Ascending aorta (tissue), 2 donors: ENCODE measurements around the gene PLA2G2E. TPM values are rescaled to one million over a fixed set of nuclear protein-coding genes. Genes with fewer than 3 reads are reported as not detected.
A peak's percentile ranks its signal among the peaks of the same experiment; 100 is the strongest.
"Not testable (repeated sequence)": the region's sequence is repeated elsewhere in the genome, so short reads cannot be mapped to it uniquely, and the experiment has no call there.

Source experiments
- DNase-seq, 2 donors: peaks; one replicate each; pipeline ENCODE4 v3.0.0-alpha.2; 2019; ENCODE audit warnings: low spot score in 2 of 2
- H3K27ac ChIP-seq, 2 donors: fragments of 200-600 bp; sonication (generic); one replicate each; pipeline ENCODE4 v1.5.1; 2016 to 2017; ENCODE audit warnings: mild to moderate bottlenecking in 1 of 2
- H3K27me3 ChIP-seq: fragments of 200-600 bp; sonication (generic); one replicate; pipeline ENCODE4 v1.5.1; 2017
- H3K36me3 ChIP-seq, 2 donors: fragments of 200-600 bp; sonication (generic); one replicate each; pipeline ENCODE4 v1.5.1; 2016
- H3K4me1 ChIP-seq, 2 donors: fragments of 200-600 bp; sonication (generic); one replicate each; pipeline ENCODE4 v1.5.1; 2016 to 2017; ENCODE audit warnings: mild to moderate bottlenecking in 1 of 2
- H3K4me3 ChIP-seq, 2 donors: fragments of 200-600 bp; sonication (generic); one replicate each; pipeline ENCODE4 v1.5.1; 2016 to 2017; ENCODE audit warnings: mild to moderate bottlenecking in 1 of 2
- H3K9me3 ChIP-seq, 2 donors: fragments of 200-600 bp; sonication (generic); one replicate each; pipeline ENCODE4 v1.5.1; 2016
- intact Hi-C: fragments of 100-400 bp; cut with DNase I; formaldehyde crosslinking; loops from one replicate; pipeline ENCODE4 v1.15.1; 2023
- total RNA-seq: library from RNA; depleted of rRNA; stranded (reverse); fragments of >200 nt; gene quantifications from one replicate; pipeline ENCODE4 v1.1.0, GENCODE V29; 2016
- TF ChIP-seq, protein P1 (sequence below), 3 experiments: fragments of 200-600 bp in 2 of 3; fragments of 450-650 bp in 1 of 3; sonication (generic) in 2 of 3; IDR thresholded peaks; one replicate each; pipeline ENCODE4 v1.5.1; 2016 to 2019; ENCODE audit warnings: antibody characterized with exemption in 3 of 3, mild to moderate bottlenecking in 1 of 3, moderate library complexity in 1 of 3

The PLA2G2E gene
- total RNA-seq, 1 donor from 2014 or later = not detected

DNA sequence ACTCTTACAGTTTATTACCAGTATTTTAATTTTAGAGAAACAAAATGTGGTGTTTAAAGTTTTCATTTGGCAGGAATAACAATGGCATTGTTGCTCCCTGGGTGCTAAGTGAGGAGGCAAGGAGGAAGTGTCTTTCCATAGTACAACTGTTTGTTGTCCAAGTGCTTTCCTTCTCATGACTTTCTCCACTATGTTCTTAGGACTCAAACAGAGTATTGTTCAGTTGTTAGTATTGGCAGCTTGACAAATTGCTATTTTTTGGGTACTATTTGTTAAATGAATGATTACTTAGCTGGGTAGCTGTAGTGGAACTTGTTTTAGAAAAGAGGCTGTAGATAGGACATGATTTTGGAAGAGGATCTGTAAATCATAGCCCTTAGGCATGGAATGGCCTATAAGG is 33.8 kb downstream of the PLA2G2E start:
- H3K9me3 ChIP-seq = no peaks in the 10 kb centered on the region
- TF ChIP-seq, protein P1, sequence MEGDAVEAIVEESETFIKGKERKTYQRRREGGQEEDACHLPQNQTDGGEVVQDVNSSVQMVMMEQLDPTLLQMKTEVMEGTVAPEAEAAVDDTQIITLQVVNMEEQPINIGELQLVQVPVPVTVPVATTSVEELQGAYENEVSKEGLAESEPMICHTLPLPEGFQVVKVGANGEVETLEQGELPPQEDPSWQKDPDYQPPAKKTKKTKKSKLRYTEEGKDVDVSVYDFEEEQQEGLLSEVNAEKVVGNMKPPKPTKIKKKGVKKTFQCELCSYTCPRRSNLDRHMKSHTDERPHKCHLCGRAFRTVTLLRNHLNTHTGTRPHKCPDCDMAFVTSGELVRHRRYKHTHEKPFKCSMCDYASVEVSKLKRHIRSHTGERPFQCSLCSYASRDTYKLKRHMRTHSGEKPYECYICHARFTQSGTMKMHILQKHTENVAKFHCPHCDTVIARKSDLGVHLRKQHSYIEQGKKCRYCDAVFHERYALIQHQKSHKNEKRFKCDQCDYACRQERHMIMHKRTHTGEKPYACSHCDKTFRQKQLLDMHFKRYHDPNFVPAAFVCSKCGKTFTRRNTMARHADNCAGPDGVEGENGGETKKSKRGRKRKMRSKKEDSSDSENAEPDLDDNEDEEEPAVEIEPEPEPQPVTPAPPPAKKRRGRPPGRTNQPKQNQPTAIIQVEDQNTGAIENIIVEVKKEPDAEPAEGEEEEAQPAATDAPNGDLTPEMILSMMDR (IDR thresholded peaks at IDR 0.05) = no peak
- peaks cover 7 to 36% of the 10 kb centered on the region in 2 donors for H3K36me3 ChIP-seq
- no peak for DNase-seq
- intact Hi-C loops = no loop called here
- H3K27me3 ChIP-seq = no peaks in the 10 kb centered on the region
- H3K4me3 ChIP-seq = no peak overlapping the region
- H3K27ac ChIP-seq = no peak overlapping the region
- H3K4me1 ChIP-seq = no peaks in the 10 kb centered on the region

DNA sequence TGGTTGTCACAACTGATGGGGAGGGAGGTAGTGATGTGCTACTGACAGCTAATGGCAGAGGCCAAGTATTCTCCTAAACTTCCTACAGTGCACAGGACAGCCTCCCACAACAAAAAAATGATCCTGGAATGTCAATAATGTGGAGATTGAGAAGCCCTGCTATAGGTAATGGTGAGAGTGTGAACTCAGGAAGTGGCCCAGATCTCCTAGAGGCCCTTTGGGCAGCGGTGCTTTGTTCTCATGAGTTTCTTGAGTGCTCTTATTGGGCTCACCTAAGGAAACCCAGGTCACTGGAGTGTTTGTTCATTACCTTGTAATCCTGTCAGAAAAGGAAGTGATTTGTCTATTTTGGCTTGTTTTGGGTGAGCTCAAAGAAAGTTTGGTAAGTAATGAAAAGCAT is 35.3 kb downstream of the PLA2G2E start:
- intact Hi-C loops = no loop called here
- TF ChIP-seq, protein P1 (IDR thresholded peaks at IDR 0.05) = no peak
- Histone ChIP-seq H3K4me1 (peaks cover 1 to 10% of the 10 kb centered on the region in 2 donors), H3K9me3 (no peaks in the 10 kb centered on the region), H3K27ac (no peak overlapping the region), H3K36me3 (peaks cover 7 to 21% of the 10 kb centered on the region in 2 donors), H3K27me3 (no peaks in the 10 kb centered on the region), H3K4me3 (no peak overlapping the region)
- DNase-seq = no peak

DNA sequence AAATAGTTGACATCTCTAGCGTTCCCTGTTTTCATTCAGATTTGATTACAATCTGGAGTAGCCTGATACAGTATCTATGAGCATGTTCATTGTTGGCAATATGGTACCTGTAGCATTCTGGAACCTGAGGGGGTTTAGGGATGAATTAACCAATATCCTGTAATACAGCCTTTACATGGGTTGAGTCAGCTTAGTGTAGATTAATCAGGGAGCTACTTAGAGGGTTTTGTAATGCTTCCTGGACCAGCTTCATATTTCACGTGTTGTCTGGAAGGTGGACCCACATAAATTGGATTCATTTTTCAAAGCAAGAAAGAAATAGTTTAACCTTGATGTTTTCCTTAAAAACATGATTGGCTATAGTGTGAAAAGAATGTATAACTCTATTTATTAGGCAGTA is 37.6 kb downstream of the PLA2G2E start:
- H3K4me1 ChIP-seq = peaks cover 6 to 16% of the 10 kb centered on the region in 2 donors
- no peak overlapping the region for H3K27ac ChIP-seq
- DNase-seq = no peak
- H3K27me3 ChIP-seq = no peaks in the 10 kb centered on the region
- intact Hi-C loops = no loop called here
- H3K36me3 ChIP-seq = no peaks in the 10 kb centered on the region
- no peaks in the 10 kb centered on the region for H3K9me3 ChIP-seq
- TF ChIP-seq, protein P1 (IDR thresholded peaks at IDR 0.05) = no peak
- H3K4me3 ChIP-seq = no peak overlapping the region

DNA sequence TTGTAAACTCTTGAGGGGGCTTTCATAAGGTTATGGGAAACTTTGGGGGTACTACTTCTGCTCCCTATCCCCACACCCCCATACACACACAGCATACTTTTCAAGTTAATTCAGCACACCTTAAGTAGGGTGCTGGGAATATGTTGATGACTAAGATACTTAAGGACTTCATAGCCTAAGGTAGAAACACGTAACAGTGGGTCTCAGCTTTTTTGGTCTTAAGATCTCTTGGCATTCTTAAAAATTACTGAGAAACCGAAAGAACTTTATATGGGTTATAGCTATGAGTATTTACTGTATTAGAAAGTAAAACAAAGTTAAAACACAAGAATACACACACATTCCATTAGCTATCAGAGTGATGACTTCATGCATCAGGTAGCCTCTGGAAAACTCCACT is 39.1 kb downstream of the PLA2G2E start:
- intact Hi-C loops = no loop called here
- no peak for DNase-seq
- no peaks in the 10 kb centered on the region for H3K27me3 ChIP-seq
- TF ChIP-seq, protein P1 (IDR thresholded peaks at IDR 0.05) = no peak
- peak overlapping the region in 1 of 2 donors; percentile 98 for H3K4me3 ChIP-seq
- no peaks in the 10 kb centered on the region for H3K36me3 ChIP-seq
- no peaks in the 10 kb centered on the region for H3K9me3 ChIP-seq
- peaks cover 6 to 16% of the 10 kb centered on the region in 2 donors for H3K4me1 ChIP-seq
- no peak overlapping the region for H3K27ac ChIP-seq

DNA sequence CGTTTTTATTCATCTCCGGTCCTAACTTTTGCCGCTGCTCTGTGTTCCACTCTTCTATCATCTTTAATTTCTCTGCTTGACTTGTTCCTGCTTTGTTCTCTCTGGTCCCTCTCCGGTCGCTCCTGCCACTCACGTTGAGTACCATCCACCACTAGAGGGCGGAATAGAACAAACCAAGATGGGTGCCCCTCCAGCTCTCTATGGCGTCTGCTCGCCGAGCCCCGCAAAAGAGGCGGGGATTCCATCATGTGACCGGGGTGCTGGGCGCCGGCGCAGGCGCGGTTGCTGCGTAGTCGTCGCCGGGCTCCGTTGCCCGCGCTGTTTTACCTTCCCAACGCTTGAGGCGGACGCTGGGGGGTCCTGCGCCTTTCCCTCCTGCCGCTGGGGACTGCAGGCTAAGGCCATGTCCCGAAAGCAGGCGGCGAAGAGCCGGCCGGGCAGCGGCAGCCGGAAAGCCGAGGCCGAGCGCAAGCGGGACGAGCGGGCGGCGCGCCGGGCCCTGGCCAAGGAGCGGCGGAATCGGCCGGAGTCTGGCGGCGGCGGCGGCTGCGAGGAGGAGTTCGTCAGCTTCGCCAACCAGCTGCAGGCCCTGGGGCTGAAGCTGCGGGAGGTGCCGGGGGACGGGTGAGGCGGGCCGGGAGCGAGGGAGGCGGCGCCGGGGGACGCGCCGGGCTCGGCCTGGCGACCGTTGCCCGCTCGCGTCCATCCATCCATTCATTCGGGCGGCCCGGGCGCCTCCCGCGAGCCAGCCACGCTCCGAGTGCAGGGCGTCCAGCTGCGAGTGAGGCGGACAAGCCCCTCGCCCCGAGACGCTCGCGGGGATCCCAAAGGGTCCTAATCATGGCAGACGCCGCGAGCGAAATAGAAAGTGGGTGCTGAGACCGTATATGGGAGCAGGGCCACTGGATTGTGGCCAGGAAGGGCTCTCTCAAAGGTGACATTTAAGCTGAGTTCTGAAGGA is 41.0 kb downstream of the PLA2G2E start, which contains the start of gene OTUD3:
OTUD3 (plus strand) TSS at position 285 of the 961 bp plus-strand sequence; CDS start at position 404, 119 bp downstream.
- intact Hi-C loops = loop anchor here (2.0 kb wide), 1 partner anchor 168 kb away; no protein-coding TSS in a partner anchor
- no peaks in the 10 kb centered on the region for H3K27me3 ChIP-seq

DNA sequence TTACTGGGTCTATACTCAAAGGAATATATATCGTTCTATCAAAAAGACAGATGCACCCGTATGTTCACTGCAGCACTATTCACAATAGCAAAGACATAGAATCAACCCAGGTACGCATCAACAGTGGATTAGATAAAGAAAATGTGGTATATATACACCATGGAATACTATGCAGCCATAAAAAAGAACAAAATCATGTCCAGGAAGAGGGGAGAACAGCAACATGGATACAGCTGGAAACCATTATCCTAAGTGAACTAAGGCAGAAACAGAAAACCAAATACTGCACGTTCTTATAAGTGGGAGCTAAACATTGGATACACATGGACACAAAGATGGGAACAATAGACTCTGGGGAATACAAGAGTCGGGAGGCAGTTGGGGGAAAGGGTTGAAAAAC is 42.6 kb downstream of the PLA2G2E start:
- H3K9me3 ChIP-seq, H3K27ac ChIP-seq, H3K36me3 ChIP-seq, H3K4me3 ChIP-seq, DNase-seq, H3K27me3 ChIP-seq, intact Hi-C loops: not testable (repeated sequence)
- H3K4me1 ChIP-seq = peaks cover 6 to 16% of the 10 kb centered on the region in 2 donors

More for the DNA sequence above, 41.0 kb downstream of the PLA2G2E start, which contains the start of gene OTUD3:
- Histone ChIP-seq H3K9me3 (no peaks in the 10 kb centered on the region), H3K4me3 (peak within 1 kb of the TSS; percentile 71 to 98), H3K4me1 (peaks cover 6 to 16% of the 10 kb centered on the region in 2 donors), H3K27ac (peak within 1 kb of the TSS; percentile 88 to 92), H3K36me3 (no peaks in the 10 kb centered on the region)
- peak; percentile 85 to 98 for DNase-seq
- TF ChIP-seq, protein P1 (IDR thresholded peaks at IDR 0.05) = peak; percentile 84 to 91 (median 89)
